ENCODE measurements around the gene ARHGAP31.
"Not testable (repeated sequence)": the region's sequence is repeated elsewhere in the genome, so short reads cannot be mapped to it uniquely, and the experiment has no call there.

The ARHGAP31 gene

DNA sequence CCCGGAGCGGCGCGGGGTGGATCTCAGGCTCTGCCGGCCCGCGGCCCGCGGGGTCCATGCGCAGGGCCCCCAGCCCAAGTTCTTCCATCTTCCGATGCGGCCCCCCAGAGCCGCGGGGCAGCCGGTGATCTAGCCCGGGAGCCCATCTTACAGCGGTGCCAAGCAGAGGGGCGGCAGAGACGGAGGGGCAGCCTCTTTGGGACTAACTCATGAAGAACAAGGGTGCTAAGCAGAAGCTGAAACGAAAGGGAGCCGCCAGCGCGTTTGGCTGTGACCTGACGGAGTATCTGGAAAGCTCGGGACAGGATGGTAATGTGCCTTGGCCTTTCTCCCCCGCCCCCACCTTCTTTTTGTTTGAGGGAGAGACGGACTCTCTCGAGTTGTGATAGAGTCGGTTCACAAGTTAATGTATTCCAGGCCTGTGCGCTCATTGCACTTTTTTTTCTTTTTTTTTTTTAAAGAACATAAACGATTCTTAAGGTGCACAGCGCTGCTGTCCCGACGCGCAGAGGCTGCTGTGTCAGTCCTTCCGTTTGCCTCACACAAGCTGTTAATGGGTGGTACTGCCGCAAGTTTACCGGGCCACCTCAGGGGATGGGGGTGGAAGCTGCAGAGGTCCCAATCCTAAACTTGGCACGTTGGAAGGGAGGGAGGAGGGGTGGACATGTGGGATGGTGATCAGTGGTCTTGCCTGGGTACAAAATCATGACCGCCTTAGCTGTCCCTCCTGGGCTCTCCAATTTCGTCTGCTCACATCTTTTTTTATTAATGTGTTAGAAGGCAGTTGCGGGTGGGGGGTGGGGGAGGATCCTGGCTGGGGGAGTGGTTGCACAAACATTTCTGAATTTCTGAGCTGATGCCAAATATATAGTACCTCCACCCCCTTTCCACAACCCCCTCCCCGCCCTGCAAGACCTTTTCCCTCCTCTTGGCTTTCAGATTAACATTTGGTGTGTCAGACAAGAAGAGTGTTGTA is 801 bp downstream of the ARHGAP31 start:
- DNase-seq: peak; percentile 37

DNA sequence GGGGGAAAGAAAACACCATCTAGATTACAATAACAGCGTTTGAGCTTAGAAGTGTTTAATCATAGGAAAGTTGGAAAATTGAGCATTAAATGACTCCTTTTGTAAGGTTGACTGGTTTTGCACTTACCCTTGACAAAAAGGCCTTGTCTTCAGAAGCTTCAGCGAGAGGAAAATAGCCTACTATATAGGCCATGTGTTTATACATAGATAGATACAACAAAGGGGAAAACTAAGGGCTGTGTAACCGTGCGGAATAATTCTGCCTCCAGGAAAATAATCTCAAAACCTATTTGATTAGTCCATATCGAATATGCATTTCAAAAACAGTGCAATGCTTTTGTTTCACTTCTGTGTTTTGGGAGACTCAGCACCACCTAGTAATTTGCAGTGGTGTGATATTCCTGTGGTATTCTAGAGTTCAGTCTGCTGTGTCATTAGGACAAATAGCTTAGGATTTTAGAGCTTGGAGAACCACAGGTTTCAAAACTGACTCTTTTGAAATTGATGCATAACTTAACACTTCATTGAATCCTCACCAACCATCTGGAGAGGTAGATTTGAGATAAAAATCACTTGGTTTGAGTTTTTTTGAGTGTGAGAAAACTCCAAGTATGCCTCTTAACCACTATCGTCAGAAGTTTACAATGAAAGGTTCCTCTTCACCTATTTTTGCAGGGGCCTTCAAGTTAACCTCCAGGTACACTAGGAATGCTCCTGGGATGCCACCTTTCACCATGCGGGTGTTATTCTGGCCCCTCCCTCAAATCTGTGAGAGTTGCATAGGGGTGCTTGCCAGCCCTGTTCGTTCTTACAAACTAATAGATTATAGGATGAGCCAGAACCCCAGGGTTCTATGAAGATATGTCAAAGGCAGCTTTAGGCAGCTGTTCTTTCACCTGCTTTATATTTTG is 1.9 kb downstream of the ARHGAP31 start:
- DNase-seq: no peak

DNA sequence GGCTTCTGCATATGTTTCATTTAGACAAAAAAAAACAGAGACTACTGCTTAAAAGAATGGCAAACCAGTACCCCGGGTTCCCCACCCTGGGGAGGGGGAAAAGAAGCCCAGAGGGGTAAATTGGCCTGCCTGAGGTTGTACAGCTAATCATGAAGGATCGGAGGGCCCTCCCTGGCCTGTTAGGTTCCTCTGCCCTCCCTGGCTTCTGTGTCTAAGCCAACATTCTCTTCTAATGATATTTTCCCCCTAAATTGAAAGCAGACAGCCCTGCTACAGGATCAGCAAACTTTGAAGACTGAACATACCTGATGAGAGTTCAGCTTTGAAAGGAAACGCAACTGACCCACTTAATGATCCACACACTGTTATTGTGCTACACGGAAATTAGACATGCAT is 2.5 kb downstream of the ARHGAP31 start:
- no peak for DNase-seq

DNA sequence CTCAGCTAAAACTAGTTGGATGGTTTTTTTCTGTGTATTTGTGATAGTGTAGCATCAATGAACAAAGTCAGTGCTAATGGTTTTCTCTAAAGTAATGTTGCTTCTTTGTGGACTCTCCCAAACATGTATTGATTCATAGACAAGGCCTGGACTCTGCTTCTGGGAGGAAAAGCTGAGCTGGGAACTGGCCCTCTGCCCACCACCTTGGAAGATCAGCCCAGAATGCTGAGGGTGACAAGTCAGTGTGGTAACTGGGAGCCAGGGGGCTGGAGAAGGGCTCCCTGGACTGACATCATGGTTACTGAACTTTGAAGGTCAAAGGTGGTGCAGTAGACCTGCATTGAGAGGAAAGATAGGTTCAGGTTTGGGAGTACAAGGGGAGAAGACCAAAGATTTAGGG is 3.0 kb downstream of the ARHGAP31 start:
- DNase-seq: no peak

DNA sequence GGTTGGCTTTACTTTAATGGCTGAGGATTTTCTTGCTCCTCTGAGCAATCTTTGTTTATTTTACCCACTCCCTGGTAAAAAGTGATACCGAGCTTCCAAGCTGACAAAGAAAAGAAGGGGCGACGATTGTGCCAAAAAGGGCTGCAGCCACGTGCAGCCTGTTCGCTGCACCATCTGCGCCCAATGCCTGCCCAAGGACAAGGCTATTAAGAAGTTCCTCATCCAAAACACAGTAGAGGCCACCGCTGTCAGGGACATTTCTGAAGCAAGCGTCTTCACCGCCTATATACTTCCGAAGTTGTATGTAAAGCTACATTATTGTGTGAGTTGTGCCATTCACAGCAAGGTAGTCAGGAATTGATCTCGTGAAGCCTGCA is 4.4 kb downstream of the ARHGAP31 start:
- DNase-seq: no peak

DNA sequence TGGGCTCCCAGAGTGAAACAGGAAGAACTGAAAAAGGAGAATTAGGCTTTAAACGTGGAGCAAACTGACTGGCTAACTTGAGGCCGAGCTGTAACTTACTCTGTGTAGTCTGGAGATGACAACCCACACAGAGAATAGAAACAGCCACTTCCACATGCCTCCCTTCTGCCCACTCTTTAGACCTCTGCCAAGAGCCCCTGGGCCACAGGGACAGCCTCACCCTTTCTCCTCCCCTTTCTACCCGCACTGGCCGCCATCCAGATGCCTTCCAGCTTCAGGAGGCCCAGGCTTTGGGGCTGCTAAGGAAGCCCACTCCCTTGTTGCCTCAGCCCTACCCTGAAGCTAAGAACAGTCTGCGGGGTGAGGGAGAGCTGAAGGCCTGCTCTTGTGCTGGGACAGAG is 6.8 kb downstream of the ARHGAP31 start:
- DNase-seq: no peak

DNA sequence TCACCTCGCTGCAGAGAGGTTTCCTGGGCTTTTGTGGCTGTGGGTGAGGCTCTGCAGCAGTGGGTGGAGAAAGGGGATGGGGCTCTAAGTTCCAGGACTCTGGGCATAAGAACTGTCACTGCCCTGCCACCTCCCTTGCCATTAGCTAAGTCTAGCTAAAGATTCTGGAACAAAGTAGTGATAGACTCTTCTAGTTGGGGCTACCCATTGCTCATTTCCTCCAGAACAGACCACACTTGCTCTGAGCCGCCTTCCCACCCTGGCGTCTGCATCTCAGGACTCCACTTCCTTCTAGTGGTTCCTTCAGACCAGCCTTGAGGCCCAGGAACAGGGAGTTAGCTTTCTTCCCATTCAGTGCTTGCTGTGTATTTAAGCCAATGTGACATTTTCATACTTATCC is 7.5 kb downstream of the ARHGAP31 start:
- DNase-seq: no peak

DNA sequence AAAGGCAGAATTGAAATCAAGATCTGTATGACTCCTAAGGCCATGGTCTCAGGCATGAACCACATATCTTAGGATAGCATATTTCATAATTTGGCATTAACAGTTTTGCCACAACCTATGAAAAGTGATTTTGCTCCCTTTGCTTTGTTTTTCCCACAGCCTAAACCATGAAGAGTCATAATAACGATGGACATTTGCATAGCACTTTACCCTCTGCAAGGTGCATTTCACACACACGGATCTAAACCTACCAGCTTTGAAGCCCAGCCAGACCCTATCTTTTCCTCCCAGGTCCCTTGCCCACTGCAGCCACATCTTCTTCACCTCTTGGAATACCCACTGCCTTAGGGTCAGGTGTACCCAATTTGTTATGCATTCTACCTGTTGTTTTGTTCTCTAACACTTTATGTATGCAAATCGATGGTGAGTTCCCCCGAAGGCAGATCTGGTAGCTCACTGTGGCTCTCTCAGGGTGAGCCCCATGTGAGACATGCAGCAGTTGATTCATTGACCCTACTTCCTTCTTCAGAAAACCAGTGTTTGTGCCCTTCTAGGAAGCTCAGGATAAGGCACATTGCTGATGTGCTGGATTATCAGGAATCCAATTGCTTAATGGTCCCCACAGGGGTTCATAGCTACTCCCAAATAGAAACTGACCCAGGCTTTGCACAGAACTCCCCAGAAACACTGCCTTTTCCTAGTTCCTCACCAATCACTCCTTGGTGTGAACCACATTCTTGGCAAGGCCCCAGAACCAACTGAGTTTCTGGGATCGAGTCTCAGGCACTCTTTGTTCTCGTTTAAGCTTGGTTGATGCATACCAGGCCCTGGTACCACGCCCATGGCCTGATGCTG is 8.7 kb downstream of the ARHGAP31 start:
- DNase-seq: no peak

DNA sequence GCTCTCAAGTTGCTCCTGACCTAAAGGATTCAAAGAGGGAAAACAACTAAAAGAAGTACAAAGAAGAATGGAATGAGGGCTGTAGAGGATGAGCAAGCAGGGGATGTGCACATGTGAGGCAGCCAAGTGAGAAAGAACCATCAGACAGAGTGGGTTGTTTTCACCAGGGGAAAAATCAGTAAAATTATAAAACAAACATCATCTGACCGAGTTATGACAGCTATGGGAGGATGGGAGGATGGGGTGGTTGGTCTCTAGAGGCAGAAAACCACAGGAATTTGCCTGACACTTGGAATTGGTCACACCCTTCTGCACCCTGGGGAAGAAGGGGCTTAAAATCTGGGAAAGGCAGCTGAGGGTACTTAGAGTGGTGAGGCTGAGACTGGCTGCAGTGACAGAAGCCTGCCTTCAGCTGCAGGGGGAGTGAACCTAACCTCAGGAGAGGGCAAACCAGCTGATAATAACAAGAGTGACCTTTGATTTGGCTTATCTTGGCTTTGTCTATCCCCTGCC is 10.1 kb downstream of the ARHGAP31 start:
- DNase-seq: no peak

DNA sequence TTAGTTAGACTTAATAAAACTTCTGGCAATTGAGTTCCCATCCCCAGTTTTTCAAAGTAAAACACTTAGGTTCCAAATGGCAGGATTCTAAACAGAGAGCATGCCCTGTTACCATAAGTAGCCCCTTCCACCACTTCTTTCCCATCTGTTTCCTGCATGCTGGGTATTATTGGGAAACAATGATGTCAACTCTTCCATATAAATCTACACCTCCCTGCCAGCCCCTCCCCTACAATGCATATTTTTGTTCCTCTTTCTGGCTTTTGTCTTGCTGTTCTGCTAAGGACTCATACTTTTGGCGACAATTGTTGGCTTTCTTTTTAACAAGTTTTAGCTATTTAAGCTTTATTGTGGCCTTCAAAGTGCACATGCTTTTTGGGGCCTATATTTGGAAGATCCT is 11.1 kb downstream of the ARHGAP31 start:
- no peak for DNase-seq

DNA sequence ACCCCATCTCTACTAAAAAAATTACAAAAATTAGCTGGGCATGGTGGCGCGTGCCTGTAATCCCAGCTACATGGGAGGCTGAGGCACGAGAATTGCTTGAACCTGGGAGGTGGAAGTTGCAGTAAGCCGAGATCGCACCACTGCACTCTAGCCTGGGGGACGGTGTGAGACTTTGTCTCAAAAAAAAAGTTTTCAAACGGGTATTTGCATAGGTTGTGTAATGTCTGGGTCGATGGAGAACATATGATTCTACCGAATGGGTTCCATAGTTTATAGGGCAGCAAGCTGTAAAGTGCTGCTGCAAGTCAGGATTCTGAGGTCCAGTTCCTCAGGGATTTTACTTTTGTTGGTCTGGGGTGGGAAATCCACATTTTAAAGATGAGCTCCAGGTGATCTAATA is 12.2 kb downstream of the ARHGAP31 start:
- DNase-seq: not testable (repeated sequence)

DNA sequence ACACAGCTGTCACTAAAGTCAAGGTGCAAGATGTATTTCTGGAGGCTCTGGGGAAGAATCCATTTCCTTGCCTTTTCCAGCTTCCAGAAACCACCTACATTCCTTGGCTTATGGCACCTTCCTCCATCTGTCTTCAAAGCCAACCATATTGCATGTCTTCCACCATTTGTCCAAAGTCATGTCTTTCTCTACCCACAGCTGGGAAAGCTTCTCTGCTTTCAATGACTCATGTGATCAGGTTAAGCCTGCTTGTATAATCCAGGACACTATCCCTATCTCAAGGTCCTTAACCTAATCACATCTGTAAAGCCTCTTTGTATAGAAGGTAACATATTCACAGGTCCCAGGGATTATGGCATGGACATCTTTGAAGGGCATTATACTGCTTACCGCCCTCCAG is 14.2 kb downstream of the ARHGAP31 start:
- no peak for DNase-seq

DNA sequence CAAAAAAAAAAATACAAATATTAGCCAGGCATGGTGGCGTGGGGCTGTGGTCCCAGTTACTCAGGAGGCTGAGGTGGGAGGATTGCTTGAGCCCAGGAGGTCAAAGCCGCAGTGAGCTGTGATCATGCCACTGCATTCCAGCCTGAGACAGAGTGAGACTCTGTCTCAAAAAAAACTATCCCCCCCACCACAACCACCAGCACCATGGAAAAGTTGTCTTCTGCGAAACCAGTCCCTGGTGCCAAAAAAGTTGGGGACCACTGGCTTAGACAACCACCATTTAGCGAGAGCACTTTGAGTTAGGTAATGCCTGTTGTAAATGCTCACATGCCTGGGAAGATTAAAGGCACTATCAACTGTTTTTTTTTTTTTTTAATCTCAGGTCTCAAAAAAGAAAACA is 15.4 kb downstream of the ARHGAP31 start:
- DNase-seq: no peak

DNA sequence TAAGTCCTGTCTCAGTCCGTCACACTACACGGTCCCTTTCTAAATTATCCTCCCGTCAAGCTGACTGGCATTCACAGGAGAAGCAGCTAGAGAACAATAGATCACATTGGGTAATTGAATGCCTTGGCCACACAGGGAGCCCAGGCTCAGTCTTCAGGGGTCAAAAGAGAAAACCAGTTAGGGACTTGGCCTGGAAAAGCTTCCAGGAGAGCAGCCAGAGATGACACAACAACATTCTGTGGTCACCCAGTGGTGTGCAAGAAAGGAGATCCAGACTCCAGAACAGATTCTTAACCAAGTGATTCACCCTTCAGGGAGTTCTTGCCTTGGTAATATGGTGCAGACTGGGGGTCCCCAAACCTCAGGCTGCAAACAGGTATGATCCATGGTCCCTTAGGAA is 15.9 kb downstream of the ARHGAP31 start:
- no peak for DNase-seq

DNA sequence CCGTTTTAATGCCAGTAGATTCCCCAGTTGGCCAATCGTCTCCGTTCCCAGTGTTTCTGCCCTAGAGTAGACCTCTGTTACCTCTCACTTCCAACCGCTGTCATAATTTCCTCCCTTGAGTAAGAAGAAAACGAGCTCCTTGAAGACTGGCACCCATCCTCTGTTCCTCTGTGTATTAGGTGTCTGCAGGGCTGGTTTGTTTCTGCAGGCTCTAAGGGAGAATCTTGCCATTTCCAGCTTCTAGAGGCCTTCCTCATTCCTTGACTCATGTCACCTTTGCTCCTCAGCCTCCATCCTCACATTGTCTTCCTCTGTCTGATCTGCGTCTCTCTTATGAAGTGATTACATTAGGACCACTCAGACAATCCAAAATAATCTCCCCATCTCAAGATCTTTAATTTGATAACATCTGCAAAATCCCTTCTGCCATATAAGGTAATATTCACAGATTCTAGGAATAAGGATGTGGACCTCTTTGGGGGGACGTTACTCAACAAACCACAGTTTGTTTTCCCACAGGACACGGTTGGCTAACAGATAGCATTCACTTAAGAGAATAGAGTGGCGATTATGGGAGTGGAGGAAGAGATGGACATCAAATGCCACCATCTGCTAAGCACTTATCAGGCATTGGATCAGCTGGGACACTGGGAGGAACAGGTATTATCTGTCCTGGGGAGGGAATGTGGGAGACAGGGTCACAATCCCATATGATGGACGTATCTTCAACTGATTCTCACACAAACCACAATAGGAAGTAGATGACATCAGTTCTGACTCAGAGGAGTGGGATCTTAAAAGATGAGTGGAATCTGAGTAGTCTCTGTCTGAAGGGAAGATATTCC is 17.1 kb downstream of the ARHGAP31 start:
- no peak for DNase-seq

DNA sequence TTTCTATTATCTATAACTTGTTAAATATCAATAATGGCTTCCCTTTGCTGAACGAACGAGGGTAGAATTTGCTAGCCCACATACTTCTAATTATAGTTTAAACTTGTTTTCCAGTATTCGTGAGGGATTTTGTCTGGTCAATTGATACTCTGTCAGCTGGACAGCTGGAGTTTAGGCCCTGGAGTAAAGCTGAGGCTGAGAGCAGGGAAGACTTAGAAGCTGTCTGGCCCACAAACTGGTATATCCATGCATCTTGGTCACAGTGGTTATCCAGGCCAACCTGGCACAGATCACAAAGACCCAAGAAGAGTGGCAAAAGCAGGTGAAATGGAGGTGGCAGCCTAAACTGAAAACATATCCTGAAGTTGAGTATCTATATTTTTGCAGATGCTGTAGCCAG is 19.3 kb downstream of the ARHGAP31 start:
- no peak for DNase-seq

DNA sequence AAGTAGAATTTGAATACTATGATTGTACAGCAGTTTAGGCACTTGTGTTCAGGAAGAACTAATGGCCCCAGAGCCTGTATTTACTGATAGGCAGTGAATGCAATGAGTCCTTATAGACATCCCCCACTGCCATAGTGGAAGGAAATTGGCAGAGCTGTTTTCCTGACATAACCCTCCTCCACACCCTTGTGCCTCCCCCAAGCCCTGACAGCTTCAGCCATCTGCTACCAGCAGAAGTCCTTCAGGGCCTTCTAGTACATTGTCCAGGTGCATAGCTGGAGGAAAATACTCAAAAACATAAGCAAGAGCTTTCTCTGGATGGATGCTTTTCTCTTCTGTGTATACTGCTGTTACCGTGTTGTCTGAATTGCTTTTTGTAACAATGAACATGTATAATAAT is 20.6 kb downstream of the ARHGAP31 start:
- no peak for DNase-seq

DNA sequence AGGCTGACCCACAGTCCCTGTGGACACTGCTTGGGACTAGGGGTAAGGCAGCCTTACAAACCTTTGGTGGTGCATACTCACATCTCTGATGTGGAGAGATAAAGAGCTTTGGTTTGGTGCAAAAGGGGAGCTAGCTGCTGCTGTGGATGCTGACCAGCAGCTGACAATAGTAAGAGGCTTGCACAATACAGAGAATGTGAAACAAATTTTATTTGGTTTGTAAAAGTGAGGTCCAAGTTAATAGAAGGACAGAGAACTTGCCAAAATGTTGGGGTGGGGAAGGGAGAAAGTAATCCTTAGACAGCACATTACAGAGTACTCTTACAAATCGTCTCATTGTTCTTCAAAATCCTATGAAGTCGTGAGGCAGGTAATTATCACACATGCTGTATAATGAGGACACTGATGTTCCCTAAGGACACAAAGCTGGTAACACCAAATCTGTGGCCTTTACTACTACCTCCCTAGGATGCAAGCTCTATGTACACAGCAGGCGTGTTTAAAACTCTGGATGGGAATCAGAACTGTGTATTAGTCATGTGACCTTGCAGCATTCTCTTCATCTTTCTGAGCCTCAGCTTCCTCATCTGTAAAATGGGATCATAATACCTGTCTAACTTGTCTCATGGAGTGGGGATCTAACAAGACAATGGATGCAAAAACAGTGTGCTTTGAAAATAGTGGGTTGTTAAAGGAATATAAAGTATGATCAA is 21.6 kb downstream of the ARHGAP31 start:
- DNase-seq: no peak

DNA sequence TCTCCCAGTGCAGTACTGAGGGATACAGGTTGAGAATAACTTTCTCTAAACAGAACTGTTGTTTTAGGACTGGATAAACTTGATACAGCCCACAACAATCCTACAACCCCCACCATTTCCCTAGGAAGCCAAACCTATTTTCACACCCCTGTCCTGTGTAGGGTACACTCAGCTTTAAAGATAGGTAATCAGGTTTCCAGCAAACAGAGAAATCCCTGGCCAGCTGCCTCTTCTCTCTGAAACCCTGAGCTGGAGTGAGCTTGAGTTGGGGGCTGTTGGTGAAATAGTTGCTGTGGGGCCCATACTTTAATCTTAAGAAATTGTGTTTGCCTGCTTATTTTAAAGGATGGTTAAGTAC is 22.1 kb downstream of the ARHGAP31 start:
- DNase-seq: no peak

DNA sequence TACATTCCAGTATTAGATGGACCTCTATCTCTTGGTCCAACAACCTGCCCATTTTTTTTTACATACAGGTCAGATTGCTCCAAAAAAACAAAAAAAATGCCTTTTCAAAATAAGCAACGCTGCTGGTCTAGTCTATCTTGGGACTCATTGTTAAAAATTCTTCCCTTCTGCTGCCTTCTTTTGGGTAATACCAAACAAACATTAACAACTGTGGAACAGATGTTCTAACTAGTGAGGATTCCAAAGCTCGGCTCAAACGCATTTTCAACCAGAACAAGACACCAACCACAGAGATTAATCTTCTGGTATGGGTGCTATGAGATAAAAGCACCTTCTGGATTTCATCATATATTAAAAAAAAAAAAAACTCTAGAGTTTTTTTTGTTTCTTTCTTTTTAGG is 24.7 kb downstream of the ARHGAP31 start:
- no peak for DNase-seq

DNA sequence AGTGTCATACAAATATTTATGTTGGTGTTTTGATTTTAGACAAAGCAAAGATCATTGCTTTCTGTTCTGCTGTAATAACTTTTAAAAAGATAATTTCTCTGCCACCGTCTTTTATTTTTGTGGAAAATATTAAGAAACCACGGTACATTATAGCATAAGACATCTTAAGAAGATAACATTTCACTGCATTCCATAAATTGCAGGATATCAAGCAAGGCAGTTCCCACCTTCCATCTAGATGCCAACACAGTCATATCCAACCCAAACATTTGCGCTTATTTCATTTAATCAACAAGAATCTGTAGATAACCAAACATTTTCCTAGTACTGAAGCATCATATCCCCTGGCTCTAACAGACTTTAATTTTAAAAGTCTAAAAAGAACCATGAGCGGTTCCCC is 25.1 kb downstream of the ARHGAP31 start:
- DNase-seq: no peak

Measured in activated CD4-positive, CD25-positive, alpha-beta regulatory T cell treated with anti-CD3 and anti-CD28 coated beads, Interleukin-2, amount 50 U/mL, for 72 hours (primary cell).